Nephron (organoid): ENCODE results near the gene COL4A6.

Experiments used
- H3K27ac Mint-ChIP-seq, 3 experiments: 2 replicates each; pipeline ENCODE4 v1.8.0; 2020; ENCODE audit warnings: mixed read lengths in 3 of 3, mild to moderate bottlenecking in 2 of 3, moderate library complexity in 1 of 3
- H3K27me3 Mint-ChIP-seq: 2 replicates; pipeline ENCODE4 v1.8.0; 2021; ENCODE audit warnings: low read depth, mild to moderate bottlenecking, moderate library complexity, mixed read lengths
- H3K36me3 Mint-ChIP-seq: 2 replicates; pipeline ENCODE4 v1.8.0; 2020; ENCODE audit warnings: low read depth, mixed read lengths
- H3K4me1 Mint-ChIP-seq: 2 replicates; pipeline ENCODE4 v1.8.0; 2020; ENCODE audit warnings: mixed read lengths
- H3K4me3 Mint-ChIP-seq, 3 experiments: 2 replicates each; pipeline ENCODE4 v1.8.0; 2020; ENCODE audit warnings: mild to moderate bottlenecking in 3 of 3, mixed read lengths in 3 of 3, moderate library complexity in 2 of 3
- H3K9me3 Mint-ChIP-seq: 2 replicates; pipeline ENCODE4 v1.8.0; 2020; ENCODE audit warnings: mixed read lengths
- TF ChIP-seq, protein P1 (sequence below), 3 experiments: fragments of 200-600 bp; sonication (generic); IDR thresholded peaks; one replicate each; pipeline ENCODE4 v1.5.0; 2021; ENCODE audit warnings: antibody characterized with exemption in 3 of 3; ENCODE audit not compliant: unreplicated experiment in 3 of 3

COL4A6 gene

DNA sequence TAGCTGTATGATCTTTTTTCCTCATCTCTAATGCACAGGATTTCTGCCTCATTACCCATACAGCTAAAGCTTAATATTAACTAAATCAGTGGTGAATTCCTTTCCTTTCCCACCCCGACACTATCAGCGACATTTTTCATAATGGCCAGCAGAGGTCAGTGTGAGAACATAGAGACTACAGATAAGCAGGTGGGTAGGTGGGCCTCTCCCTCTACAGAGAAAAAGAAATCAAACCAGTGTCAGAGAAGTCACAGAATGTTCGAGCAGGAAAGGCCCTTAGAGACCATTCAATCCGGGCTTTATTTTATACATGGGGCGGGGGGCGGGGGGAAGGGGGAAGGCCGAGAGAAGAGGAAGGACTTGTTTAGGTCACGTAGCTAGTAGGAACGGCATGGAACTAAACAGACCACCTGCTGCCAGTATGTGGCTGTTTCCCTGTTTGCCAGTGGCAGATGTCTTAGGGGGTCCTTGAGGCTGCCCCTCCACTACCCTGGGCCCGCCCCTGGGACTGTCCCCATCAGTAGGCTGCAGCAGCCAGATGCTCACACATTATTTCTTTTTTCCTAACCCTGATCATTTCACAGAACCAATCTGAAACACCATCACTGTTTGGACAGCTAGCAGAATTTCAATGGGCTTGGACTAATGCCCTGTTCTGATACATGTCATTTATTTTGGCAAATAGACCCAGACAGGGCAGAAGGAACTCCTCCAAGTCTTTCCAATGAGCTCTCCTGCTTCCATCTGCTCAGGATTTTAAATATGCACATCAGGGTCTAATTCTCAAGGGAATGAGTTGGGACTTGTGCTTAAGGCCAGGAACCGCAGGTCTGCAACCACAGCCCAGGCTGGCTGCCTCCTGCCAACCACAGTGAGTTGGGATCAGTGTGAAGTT, 213.2 kb downstream of the COL4A6 start:
- Mint-ChIP-seq H3K36me3 (peaks cover 4% of the 10 kb centered on the region), H3K9me3 (no peaks in the 10 kb centered on the region), H3K27me3 (no peaks in the 10 kb centered on the region), H3K4me1 (peaks cover 40% of the 10 kb centered on the region), H3K27ac (peak overlapping the region; percentile 93 to 98 (median 95)), H3K4me3 (peak overlapping the region in 2 of 3 experiments; percentile 0 to 1)
- TF ChIP-seq, protein P1, sequence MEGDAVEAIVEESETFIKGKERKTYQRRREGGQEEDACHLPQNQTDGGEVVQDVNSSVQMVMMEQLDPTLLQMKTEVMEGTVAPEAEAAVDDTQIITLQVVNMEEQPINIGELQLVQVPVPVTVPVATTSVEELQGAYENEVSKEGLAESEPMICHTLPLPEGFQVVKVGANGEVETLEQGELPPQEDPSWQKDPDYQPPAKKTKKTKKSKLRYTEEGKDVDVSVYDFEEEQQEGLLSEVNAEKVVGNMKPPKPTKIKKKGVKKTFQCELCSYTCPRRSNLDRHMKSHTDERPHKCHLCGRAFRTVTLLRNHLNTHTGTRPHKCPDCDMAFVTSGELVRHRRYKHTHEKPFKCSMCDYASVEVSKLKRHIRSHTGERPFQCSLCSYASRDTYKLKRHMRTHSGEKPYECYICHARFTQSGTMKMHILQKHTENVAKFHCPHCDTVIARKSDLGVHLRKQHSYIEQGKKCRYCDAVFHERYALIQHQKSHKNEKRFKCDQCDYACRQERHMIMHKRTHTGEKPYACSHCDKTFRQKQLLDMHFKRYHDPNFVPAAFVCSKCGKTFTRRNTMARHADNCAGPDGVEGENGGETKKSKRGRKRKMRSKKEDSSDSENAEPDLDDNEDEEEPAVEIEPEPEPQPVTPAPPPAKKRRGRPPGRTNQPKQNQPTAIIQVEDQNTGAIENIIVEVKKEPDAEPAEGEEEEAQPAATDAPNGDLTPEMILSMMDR (IDR thresholded peaks at IDR 0.05; ENCODE audit: unreplicated experiment in 3 of 3) = peak; percentile 66 to 78 (median 72)

DNA sequence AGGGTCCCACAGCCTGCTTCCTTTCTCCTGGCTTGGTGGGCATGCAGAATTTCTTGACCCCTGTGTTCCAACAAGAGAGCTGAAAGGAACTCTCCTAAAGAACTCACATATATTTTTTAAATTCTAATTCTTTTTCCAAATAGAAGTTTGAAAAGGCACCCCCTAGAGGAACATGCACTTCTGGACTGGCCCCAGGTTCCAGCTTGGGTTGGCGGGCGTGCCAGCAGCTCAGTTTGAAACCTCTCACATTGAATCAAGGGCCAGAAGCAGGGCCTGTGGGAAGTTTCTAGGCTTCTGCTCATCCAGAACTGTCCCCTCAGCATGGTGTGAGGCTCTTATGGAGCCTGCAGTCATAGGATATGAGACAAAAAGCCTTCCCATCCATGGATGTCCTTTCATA, 214.0 kb downstream of the COL4A6 start:
- no peak overlapping the region for H3K4me3 Mint-ChIP-seq
- H3K36me3 Mint-ChIP-seq = peaks cover 8% of the 10 kb centered on the region
- no peaks in the 10 kb centered on the region for H3K9me3 Mint-ChIP-seq
- peak overlapping the region; percentile 93 to 98 (median 95) for H3K27ac Mint-ChIP-seq
- H3K4me1 Mint-ChIP-seq = peaks cover 40% of the 10 kb centered on the region
- TF ChIP-seq, protein P1 (IDR thresholded peaks at IDR 0.05; ENCODE audit: unreplicated experiment in 3 of 3) = no peak
- no peaks in the 10 kb centered on the region for H3K27me3 Mint-ChIP-seq

DNA sequence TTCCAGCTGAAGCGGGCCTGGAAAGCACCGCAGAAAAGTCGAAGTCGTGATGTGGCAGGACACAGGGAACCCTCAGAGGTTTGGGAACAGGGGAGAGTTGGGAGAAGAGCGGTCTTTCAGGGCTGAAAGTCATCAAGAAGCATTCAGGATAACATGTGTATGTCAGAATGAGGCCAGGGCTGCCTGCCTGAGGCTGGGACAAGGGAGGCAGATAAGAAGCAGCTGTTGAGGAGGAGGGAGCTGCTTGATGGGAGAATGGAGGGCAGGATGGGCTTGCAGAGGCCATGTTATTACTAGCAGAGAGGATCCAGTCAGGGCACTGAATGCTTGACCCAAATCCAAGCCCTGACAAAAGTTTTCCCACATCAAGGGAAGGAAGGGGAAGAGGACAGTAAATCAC, 214.6 kb downstream of the COL4A6 start:
- Mint-ChIP-seq H3K4me3 (no peak overlapping the region), H3K36me3 (peaks cover 9% of the 10 kb centered on the region), H3K27me3 (no peaks in the 10 kb centered on the region), H3K27ac (peak overlapping the region; percentile 93 to 98 (median 95)), H3K4me1 (peaks cover 40% of the 10 kb centered on the region), H3K9me3 (no peaks in the 10 kb centered on the region)
- TF ChIP-seq, protein P1 (IDR thresholded peaks at IDR 0.05; ENCODE audit: unreplicated experiment in 3 of 3) = no peak

DNA sequence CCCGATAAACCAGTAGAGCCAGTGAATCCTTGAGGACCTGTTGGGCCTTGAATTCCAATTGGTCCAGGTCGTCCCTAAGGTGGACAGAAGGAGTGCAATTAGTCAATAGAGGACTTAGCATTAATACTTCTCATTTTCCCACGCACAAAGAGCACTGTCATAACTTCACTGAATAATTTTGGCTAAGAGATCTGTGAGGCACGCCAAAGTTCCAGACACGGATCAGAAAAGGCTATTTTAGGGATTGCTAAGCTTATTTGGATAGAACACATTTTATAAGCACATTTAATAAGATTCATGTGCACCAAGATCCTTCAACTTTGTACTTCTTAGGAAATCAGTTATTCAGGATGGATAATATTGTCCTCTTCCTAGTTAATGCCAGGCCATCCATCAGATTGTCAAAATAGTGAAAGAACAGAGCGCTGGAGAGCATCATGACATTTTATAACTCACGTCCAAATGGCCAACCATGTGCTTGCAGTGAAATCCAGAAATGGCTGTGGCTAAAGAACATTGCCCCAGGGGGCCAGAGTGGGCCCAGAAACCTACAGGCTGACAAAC, 216.8 kb downstream of the COL4A6 start:
- H3K27ac Mint-ChIP-seq = peak overlapping the region; percentile 10 to 98 (median 89)
- no peaks in the 10 kb centered on the region for H3K27me3 Mint-ChIP-seq
- peaks cover 9% of the 10 kb centered on the region for H3K36me3 Mint-ChIP-seq
- peaks cover 60% of the 10 kb centered on the region for H3K4me1 Mint-ChIP-seq
- no peaks in the 10 kb centered on the region for H3K9me3 Mint-ChIP-seq
- no peak overlapping the region for H3K4me3 Mint-ChIP-seq
- TF ChIP-seq, protein P1 (IDR thresholded peaks at IDR 0.05; ENCODE audit: unreplicated experiment in 3 of 3) = no peak

DNA sequence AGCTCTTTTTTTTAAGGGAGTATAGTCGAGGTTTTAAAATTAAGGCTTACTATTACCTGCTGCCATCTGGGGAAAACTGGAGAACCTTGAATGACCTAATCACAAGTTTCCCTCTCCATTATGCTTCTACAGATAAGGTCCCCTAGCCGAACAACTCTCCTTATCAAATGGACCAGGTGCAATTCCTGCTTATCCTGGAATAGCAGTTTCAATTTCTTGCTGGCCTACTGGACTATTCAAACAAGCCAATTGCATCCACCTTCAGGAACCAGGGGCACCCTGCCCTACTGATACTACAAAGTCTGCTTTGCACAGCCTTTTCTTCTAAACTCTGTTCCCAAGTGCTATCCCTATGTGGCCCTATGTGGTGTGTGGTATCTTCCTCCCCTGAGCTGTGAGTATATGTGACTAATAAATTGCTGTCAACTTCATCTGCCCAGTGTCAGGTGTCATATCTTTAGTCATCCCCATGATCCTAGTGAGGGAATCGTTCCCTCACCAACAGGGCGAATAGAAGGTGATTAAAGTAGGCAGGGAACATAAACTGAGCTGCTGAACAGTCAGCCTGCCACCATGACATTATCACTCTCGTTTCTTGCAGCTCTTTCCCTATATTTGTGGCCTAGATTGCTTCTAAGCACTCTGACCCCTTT, 218.1 kb downstream of the COL4A6 start:
- Mint-ChIP-seq H3K4me1 (peaks cover 60% of the 10 kb centered on the region), H3K27ac (peak overlapping the region in 1 of 3 experiments; percentile 4), H3K36me3 (peaks cover 9% of the 10 kb centered on the region), H3K9me3 (no peaks in the 10 kb centered on the region), H3K27me3 (no peaks in the 10 kb centered on the region), H3K4me3 (no peak overlapping the region)
- TF ChIP-seq, protein P1 (IDR thresholded peaks at IDR 0.05; ENCODE audit: unreplicated experiment in 3 of 3) = no peak
